IPS-11a (cell line): Measurements from ENCODE around the gene KAT5.
"Not testable (repeated sequence)": the region's sequence is repeated elsewhere in the genome, so short reads cannot be mapped to it uniquely, and the experiment has no call there.

ENCODE experiments used
- H3K4me3 ChIP-seq: one replicate; pipeline ENCODE4 v1.5.1; 2013; ENCODE audit warnings: low read depth, low read length, control low read depth

Gene KAT5

DNA sequence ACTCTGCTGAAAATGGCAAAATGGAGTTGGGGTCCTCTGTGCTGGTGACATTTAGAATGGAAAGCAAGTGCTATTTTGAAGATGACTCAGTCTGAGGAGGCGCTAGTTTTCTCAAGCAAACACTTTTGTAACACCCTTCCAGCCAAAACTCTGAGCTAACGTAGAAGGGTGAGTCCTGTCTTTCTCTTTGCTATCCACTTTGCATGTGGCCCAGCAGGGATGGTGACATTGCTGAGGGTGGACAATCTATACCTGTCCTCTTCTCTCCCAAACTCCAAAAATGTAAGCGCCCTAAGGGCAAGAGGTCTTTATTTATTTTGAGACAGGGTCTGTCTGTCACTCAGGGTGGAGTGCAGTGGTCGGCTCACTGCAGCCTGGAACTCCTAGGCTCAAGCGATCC, 3.6 kb upstream of the KAT5 start:
- H3K4me3 ChIP-seq: no peak overlapping the region

- no peak overlapping the region for H3K4me3 ChIP-seq
Measured at GRCh38 chr11:65709661-65710060, 2.4 kb upstream of the KAT5 start.

GRCh38 chr11:65710421-65710820, 1.6 kb upstream of the KAT5 start:
- no peak overlapping the region for H3K4me3 ChIP-seq

DNA sequence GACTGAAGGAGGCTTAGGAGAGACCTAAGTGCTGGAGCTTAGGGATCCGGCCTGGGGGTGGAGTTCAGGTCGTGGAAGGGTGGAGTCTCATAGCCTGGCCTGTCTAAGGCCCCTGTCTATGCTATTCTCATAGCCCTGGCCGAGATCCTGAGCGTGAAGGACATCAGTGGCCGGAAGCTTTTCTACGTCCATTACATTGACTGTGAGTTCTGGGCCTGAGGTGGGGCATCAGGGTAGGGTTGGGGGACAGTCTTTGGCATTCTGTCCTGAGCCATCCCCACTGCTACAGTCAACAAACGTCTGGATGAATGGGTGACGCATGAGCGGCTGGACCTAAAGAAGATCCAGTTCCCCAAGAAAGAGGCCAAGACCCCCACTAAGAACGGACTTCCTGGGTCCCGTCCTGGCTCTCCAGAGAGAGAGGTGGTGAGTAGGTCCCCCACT, 603 bp downstream of the KAT5 start:
- peak overlapping the region; percentile 88 for H3K4me3 ChIP-seq

- no peak overlapping the region for H3K4me3 ChIP-seq
Measured at GRCh38 chr11:65713212-65713969, 1.3 kb downstream of the KAT5 start.

DNA sequence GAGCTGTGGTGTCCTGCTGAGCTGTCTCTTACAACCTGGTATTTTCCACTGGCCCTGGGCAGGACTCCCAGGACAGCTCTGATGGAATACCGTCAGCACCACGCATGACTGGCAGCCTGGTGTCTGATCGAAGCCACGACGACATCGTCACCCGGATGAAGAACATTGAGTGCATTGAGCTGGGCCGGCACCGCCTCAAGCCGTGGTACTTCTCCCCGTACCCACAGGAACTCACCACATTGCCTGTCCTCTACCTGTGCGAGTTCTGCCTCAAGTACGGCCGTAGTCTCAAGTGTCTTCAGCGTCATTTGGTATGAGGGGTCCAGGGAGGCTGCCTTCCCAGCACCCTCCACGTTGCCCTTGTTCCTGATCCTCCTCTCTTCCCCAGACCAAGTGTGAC, 2.4 kb downstream of the KAT5 start:
- no peak overlapping the region for H3K4me3 ChIP-seq

DNA sequence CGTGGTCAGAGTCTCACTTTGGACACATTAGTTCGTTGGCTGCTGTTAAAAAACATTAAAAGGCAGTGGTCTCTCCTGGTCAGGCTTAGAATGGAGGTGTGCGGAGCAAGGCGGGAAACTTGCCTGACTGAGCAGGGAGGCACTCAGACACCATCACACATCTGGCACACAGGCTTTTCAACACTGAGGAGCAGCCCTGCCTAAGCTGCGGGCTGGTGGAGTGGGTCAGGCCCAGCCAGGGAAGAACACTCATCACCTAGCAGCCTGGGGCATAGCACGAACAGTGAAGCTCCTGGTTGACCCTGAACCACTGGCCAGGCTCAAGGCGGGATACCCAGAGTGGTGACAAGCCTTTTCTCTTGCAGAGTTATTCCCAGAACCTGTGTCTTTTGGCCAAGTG, 4.2 kb downstream of the KAT5 start:
- no peak overlapping the region for H3K4me3 ChIP-seq

DNA sequence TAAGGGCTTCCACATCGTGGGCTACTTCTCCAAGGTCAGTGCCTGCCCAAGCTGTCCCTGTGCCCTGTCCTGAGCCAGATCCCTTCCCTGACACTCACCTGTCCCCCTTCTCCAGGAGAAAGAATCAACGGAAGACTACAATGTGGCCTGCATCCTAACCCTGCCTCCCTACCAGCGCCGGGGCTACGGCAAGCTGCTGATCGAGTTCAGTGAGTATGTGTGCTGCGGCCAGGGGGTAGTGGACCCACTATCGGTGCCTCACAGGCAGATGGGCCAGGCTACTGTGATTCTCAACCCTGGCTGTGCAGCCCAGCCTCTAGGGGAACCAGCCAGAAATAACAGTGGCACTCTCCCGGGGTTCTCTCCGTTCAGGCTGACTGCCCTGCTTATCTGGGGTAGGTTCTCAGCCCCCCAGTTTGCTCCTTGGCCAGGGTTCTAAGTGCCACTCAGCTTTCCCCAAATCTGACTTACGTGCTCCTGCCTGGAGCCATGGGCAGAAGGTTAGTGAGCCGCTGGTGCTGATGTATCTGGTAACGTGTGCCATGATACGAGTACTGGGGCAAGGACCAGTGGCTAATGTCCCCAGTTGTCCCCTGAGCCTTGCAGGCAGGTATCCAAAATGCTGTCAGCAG, 4.8 kb downstream of the KAT5 start:
- no peak overlapping the region for H3K4me3 ChIP-seq

DNA sequence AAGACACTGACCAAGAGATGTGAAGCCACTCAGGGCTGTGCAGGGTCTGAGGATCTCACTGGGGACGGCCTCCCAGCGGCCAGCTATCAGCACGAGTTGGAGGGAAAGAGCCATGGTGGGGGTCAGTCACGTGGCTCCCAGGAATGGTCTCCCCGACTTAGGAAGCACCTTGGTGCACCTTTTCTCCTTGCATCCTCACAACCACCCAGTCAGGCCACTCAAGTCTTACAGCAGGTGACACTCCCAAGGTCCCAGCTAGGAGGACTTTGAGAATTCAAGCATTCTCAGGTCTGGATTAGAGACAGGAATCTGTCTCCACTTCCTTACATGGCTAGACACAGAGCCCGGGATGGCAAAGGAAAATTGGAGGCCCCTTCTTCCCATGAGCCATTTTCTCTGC, 5.9 kb downstream of the KAT5 start:
- no peak overlapping the region for H3K4me3 ChIP-seq

- no peak overlapping the region for H3K4me3 ChIP-seq
Measured at GRCh38 chr11:65718531-65718930, 6.5 kb downstream of the KAT5 start.

DNA sequence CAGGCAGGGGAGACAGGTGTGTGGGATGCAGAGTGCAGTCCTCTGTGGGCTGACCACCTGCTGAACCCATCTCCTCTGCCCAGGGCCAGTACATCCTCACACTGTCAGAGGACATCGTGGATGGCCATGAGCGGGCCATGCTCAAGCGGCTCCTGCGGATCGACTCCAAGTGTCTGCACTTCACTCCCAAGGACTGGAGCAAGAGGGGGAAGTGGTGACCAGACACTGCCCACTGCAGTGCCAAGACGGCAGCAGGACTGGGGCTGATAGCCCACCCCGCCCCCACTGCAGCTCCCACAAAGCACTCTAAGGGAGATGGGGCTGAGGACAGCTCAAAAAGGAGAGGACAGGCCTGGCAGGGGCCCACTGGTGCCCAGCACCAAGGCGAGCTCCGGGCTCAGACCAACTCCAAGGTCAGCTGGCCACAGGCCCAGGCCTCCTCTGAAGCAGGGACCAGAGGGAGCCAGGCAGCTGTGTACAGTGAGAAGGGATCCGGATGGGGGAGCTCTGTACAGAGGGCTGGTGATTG, 7.0 kb downstream of the KAT5 start:
- H3K4me3 ChIP-seq: no peak overlapping the region

- peak overlapping the region; percentile 92 for H3K4me3 ChIP-seq
Measured at GRCh38 chr11:65719871-65720210, 7.8 kb downstream of the KAT5 start.

- H3K4me3 ChIP-seq: peak within 1 kb of the TSS; percentile 92
Measured at GRCh38 chr11:65720211-65720934, 8.3 kb downstream of the KAT5 start, which contains the start of gene RNASEH2C. Gene RNASEH2C (minus strand): TSS chr11:65720798. CDS start chr11:65720758, 40 bp downstream.

GRCh38 chr11:65722261-65722660, 10.2 kb downstream of the KAT5 start:
- H3K4me3 ChIP-seq: no peak overlapping the region

- H3K4me3 ChIP-seq: no peak overlapping the region
Measured at GRCh38 chr11:65726660-65727059, 14.6 kb downstream of the KAT5 start.

DNA sequence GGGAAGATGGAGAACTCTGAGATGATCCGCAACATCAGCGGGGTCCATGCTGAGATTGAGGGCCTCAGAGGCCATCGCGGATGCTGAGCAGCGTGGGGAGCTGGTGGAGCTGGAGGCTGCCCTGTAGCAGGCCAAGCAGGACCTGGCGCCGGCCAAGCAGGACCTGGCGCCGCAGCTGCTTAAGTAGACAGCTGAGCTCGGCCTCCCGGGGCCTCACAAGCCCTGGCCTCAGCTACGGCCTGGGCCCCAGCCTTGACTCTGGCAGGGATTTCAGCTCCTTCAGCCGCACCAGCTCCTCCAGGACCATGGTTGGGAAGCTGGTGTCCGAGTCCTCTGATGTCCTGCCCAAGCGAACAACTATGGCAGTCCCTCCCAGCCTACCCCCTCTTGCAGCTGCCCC, 15.8 kb downstream of the KAT5 start:
- no peak overlapping the region for H3K4me3 ChIP-seq

- H3K4me3 ChIP-seq: no peak overlapping the region
Measured at GRCh38 chr11:65730461-65730860, 18.4 kb downstream of the KAT5 start.

GRCh38 chr11:65735111-65735510, 23.1 kb downstream of the KAT5 start:
- not testable (repeated sequence) for H3K4me3 ChIP-seq

DNA sequence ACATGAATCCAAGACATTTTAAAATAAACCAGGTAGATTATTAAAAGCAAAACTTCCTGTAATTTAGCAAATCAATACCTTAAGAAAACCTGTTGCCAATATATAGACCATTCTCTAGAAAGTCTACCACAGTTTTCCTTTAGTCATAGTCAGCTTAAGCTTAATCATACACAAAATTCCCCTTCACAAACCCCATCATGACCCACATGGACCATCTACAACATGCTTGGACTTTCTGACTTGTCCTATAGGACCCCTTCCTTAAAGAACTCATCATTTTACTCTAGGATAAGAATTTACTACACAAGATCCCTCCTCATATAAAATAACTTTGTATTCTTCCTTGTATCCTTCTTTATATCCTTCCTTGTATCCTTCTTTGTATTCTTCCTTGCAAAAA, 24.8 kb downstream of the KAT5 start:
- H3K4me3 ChIP-seq: no peak overlapping the region

GRCh38 chr11:65739022-65739421, 27.0 kb downstream of the KAT5 start:
- H3K4me3 ChIP-seq: no peak overlapping the region

GRCh38 chr11:65741185-65741584, 29.1 kb downstream of the KAT5 start:
- H3K4me3 ChIP-seq: no peak overlapping the region

GRCh38 chr11:65742353-65742752, 30.3 kb downstream of the KAT5 start:
- H3K4me3 ChIP-seq: no peak overlapping the region
